WERI-Rb-1 (cell line): ENCODE measurements around the gene SAP30BP.

ENCODE experiments used
- DNase-seq: peaks from one replicate; pipeline ENCODE4 v3.0.0-alpha.2; 2020
- H3K27ac ChIP-seq: fragments of 250-450 bp; sonication (Bioruptor Pico); 2 replicates; pipeline ENCODE4 v1.5.1; 2020; ENCODE audit warnings: mild to moderate bottlenecking, moderate library complexity
- H3K27me3 ChIP-seq: fragments of 250-450 bp; sonication (Bioruptor Pico); 2 replicates; pipeline ENCODE4 v1.5.1; 2021; ENCODE audit warnings: mild to moderate bottlenecking, low read depth, moderate library complexity; ENCODE audit not compliant: insufficient read depth, severe bottlenecking
- H3K36me3 ChIP-seq: fragments of 250-450 bp; sonication (Bioruptor Pico); 2 replicates; pipeline ENCODE4 v1.5.1; 2020; ENCODE audit warnings: mild to moderate bottlenecking, moderate library complexity
- H3K4me3 ChIP-seq: 2 replicates; pipeline ENCODE4 v1.5.1; 2011; ENCODE audit warnings: low read depth, mild to moderate bottlenecking, control low read depth, low read length
- H3K9me3 ChIP-seq: fragments of 250-450 bp; sonication (Bioruptor Pico); 2 replicates; pipeline ENCODE4 v1.5.1; 2021; ENCODE audit warnings: mild to moderate bottlenecking, moderate library complexity; ENCODE audit not compliant: severe bottlenecking
- CTCF ChIP-seq: IDR thresholded peaks from 2 replicates; pipeline ENCODE4 v1.5.1; 2011; ENCODE audit warnings: low read depth, mild to moderate bottlenecking, control low read depth, inconsistent platforms, low read length

The SAP30BP gene

DNA sequence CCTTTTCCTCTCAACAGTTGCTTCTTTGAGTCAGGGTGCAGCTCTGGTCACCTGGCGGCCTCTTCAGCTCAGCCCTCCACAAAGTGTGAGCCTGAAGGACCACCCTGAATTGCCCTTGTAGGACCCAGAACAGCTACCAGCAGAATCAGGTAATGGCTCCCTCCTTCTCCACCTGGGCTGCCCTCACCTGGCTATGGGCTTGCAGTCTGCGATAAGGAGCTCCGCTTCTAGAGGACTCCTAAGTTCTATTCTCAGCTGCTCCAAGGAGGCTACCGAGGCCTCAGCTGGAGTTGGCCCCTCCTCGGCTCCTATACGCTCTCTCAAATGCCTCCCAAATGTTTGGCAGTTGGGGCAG is 20.5 kb upstream of the SAP30BP start:
- Histone ChIP-seq H3K27me3 (no peaks in the 10 kb centered on the region), H3K9me3 (no peaks in the 10 kb centered on the region), H3K4me3 (no peak overlapping the region), H3K36me3 (peaks cover 45% of the 10 kb centered on the region), H3K27ac (no peak overlapping the region)
- no peak for DNase-seq
- TF ChIP-seq CTCF, result no peak

DNA sequence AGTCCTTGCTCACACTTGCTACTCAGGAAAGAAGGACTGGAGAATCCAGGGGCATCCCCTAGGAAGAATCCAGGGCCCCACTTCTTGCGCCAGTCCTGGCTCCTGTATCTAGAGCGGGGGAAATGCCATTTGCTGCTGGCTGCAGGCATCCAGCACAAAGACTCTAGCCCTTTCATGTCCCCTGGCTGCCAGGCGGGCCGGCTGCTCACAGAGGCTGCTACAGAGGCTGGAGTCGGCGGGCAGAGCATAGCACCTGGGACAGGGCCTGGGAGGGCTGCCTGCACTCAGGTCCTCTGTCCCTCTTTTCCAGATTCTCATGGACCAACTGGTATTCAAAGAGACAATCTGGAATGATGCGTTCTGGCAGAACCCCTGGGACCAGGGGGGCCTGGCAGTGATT is 20.1 kb upstream of the SAP30BP start:
- Histone ChIP-seq H3K4me3 (no peak overlapping the region), H3K9me3 (no peaks in the 10 kb centered on the region), H3K27me3 (no peaks in the 10 kb centered on the region), H3K27ac (no peak overlapping the region), H3K36me3 (peaks cover 49% of the 10 kb centered on the region)
- DNase-seq, result no peak
- no peak for TF ChIP-seq CTCF

DNA sequence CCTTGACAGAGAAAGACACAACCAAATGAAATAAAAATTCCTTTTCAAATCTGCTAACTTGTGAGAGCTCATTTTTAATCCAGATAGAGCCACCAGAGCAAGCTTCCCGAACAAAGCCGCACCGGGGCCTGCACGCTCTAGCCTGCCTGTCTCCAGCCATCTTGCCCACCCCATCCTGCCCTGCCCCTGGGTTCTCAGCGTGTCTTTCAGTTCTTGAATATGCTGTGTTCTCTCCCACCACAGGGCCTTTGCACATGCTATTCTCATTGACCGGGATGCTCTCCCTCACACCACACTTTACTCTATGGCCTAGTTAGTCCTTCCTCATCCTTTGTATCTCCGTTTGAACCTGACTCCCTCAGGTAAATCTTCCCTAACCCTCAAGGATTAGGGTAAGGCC is 19.2 kb upstream of the SAP30BP start:
- Histone ChIP-seq H3K4me3 (no peak overlapping the region), H3K36me3 (peaks cover 58% of the 10 kb centered on the region), H3K27ac (no peak overlapping the region), H3K27me3 (no peaks in the 10 kb centered on the region), H3K9me3 (no peaks in the 10 kb centered on the region)
- no peak for TF ChIP-seq CTCF
- DNase-seq, result no peak

DNA sequence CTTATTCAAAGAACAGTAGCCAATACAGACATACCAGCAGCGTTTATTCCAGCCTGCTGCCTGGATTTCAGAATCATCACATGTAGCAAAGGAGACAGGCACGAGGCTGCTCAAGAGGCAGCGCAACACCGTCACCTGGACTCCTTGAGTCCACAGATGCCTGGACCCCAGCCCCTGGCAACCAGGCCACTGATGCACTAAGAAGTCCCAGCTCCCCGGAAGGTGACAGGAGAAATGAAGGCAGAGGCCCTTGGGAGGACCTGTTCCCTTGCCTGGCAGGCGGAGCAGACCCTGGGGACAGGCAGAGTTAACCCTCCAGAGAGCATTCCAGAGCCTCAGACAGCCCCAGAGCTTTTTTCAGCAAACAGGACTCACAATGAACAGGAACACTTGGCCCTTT is 17.5 kb upstream of the SAP30BP start:
- TF ChIP-seq CTCF, result no peak
- Histone ChIP-seq H3K9me3 (no peaks in the 10 kb centered on the region), H3K4me3 (no peak overlapping the region), H3K27me3 (no peaks in the 10 kb centered on the region), H3K27ac (no peak overlapping the region), H3K36me3 (peaks cover 58% of the 10 kb centered on the region)
- no peak for DNase-seq

DNA sequence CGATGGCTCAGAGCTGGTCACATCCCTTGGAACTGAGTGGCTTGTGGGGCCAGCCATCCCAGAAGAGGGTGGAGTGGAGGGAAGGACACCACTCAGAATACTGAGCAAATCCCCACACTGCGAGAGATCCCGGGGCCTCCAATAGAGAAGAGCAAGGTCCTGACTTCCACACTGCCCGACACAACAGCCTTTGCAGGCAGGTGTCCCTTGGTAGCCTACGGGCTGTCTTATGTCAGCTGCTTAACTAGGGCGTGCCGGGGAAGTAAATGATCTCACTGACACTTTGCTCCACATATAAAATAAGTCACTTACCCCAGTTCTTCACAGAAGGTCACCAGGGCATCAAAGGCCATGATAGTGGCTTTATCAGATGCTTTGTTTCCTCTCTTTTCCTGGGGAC is 16.3 kb upstream of the SAP30BP start:
- H3K27me3 ChIP-seq, result no peaks in the 10 kb centered on the region
- H3K36me3 ChIP-seq, result peaks cover 57% of the 10 kb centered on the region
- H3K4me3 ChIP-seq, result no peak overlapping the region
- DNase-seq, result no peak
- H3K27ac ChIP-seq, result no peak overlapping the region
- TF ChIP-seq CTCF, result no peak
- no peaks in the 10 kb centered on the region for H3K9me3 ChIP-seq

- Histone ChIP-seq H3K27me3 (no peaks in the 10 kb centered on the region), H3K36me3 (peaks cover 66% of the 10 kb centered on the region), H3K9me3 (no peaks in the 10 kb centered on the region), H3K27ac (no peak overlapping the region), H3K4me3 (no peak overlapping the region)
- TF ChIP-seq CTCF, result no peak
- DNase-seq, result no peak
These were observed 14.8 kb upstream of the SAP30BP start for GRCh38 chr17:75652341-75652740.
